T47D (cell line): ENCODE measurements around the gene PARD6G.

Source experiments
- DNase-seq, 2 experiments: peaks; one replicate each; pipeline versions ENCODE4 v3.0.0 to v3.0.0-alpha.2; 2011 to 2012; ENCODE audit warnings: low read depth in 1 of 2, low spot score in 1 of 2
- JUND ChIP-seq: IDR thresholded peaks from 2 replicates; pipeline ENCODE4 v1.6.1; 2012; ENCODE audit warnings: low read depth
- in situ Hi-C: cut with HindIII; loops from 2 replicates; pipeline ENCODE4 v1.10.0; 2016; ENCODE audit warnings: low sequenced_read_pairs, low pct_unique_long_range_greater_than_20kb

The PARD6G gene

DNA sequence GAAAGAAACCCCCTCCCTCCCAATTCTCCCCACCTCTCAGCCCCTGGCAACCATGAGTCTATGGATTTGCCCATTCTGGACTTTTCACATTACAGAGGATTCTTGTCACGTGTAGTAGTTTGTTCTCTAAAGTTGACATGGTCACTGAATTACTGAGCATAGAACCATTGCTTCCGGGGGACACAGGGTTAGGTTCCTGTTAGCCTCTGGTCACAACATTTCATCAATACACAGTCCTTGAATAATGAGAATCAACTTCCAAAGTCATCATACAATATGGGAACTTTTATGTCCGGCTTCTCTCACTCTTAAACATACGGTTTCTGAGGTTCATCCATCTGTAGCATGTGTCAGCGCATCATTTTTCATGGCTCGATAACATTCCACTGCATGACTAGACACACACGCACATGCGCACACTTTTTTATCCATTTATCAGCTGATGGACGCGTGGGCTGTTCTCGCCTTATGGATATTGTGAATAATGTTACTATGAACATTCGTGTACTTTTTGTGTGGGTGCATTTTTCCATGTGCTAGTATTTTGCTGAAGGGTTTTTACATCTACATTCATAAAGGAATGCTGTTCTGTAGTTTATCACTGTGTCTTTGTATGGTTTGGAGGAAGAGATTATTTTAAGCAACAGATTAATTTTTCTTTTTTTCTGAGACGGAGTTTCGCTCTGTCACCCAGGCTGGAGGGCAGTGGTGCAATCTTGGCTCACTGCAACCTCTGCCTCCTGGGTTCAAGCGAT is 48.1 kb downstream of the PARD6G start:
- no peak for TF ChIP-seq JUND

DNA sequence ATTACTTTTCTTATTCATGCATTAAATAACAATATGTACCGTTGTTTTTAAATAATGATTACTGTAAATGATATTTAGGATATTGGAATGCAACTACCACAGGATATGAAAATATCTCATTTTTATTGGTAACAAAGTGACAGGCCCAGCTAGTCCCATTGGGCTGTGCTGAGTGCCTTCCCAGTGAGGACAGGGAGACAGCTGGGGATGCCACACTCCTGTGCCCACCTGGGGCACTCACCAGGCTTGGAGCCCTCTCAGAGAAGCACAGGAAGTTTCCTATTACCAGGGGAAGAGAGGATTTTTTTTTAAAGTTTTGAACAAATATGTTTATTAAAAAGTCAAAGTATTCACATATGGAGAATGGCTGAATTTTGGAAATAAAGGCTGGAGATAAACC is 48.9 kb downstream of the PARD6G start:
- DNase-seq: no peak
- TF ChIP-seq JUND: no peak
- in situ Hi-C loops: no loop called here

More for the DNA sequence above, 48.1 kb downstream of the PARD6G start:
- in situ Hi-C loops: no loop called here
- no peak for DNase-seq

DNA sequence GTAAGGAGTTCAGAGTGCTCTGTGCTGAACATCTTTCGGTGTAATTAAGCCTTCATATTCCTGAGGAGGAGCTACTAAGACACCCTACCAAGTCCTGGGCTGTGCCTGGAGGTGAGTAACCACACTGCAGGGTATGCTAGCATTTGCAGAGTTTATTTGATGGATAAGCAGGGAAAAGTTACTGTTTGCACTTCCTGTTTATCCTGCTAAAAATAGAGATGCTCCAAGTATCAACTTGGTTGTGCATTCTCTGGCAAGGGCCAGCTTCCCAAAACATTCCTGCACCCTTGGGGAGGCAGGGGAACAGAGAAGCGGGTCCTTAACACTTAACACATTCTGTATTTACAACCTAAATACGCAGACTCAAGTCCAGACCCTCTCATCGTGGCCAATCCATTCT is 49.8 kb downstream of the PARD6G start:
- peak in 1 of 2 experiments; percentile 53 for DNase-seq
- in situ Hi-C loops: no loop called here

DNA sequence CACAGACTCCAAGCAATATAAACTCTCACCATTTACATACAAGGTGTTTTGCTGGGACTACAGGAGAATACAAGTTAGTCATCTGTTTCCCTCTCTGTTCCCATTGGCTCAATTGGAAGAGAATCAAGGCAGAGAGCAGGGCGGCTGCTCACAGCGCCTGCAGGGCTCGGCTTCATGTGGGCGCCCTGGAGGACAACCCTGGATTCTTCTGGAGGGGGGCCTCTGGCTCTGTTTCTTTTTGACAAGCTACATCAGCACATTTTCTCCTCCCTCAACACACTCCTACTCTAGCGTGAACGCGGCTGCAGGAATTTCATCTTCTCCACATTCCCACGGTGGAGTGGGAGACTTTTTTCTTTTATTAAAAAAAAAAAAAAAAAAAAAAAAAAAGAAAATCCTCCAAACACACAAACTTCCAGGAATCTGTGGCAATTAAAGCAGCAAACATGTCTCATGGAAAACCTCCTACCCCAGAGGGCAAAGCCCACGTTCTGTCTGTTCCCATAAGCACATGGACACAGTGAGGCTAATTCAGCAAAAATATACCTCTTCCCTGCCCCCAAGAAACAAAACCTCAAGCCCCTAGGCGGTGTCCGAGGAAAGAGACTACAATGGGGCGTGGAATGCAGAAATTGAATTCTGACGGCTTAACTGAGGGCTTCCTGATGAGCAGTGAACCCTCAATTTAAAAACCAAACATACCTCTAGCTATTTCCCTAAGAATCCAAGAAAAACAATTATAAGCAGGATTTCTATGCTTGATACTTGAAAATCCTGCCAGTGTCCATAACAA is 50.6 kb downstream of the PARD6G start:
- no peak for TF ChIP-seq JUND
- in situ Hi-C loops: no loop called here

More for the DNA sequence above, 49.8 kb downstream of the PARD6G start:
- TF ChIP-seq JUND: no peak

DNA sequence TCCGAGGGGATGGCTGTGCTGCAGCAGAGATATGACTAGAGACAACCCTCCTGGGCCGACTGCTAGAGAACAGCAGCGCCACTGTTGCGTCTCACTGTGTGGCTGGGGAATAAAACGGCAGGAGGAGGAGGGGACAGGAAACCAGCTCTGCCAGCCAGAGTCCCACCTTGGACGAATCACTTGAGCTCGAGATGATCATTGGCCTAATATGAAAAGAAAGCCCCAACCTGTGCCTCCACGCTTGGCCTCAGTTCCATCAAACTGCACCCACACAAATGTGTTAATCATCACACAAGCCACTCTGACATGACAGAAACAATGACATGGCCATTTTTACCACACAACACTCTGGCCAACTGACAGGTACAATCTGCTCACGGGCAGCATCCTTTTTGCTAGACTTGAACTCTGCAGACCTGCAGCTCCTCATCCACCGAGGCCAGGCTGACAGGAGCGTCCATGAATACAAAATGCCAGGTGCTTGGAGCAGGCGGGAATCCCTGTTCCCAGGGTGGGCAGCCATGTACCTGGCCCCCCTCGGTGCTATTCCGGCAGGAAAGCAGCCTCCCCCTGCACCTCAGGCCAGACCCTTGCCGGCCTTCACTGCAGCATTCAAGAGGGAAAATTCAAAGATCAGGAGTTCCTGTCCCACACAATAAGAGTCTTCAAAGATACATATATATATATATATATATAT is 52.3 kb downstream of the PARD6G start:
- DNase-seq: no peak
- no peak for TF ChIP-seq JUND
- in situ Hi-C loops: no loop called here

More for the DNA sequence above, 50.6 kb downstream of the PARD6G start:
- DNase-seq: peak in 1 of 2 experiments; percentile 34

DNA sequence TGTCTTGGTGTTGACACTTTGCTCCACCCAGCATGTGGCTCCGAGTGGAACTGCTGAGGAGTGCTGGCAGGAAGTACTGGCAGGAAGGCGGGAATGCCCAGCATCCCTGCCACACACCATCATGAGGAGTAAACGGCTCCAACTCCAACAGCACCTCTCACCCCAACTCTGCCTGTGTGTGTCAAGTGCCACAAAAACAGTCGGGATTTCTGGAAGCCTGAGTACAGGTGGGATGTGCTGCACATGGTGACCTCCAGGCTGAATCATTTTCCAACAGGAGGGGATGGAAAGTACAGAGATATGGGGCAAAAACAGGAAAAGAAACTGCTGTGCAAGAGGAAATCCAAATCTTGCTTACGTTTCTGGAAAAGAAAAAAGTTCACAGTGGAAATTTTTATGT is 53.6 kb downstream of the PARD6G start:
- in situ Hi-C loops: no loop called here
- TF ChIP-seq JUND: no peak
- DNase-seq: no peak

DNA sequence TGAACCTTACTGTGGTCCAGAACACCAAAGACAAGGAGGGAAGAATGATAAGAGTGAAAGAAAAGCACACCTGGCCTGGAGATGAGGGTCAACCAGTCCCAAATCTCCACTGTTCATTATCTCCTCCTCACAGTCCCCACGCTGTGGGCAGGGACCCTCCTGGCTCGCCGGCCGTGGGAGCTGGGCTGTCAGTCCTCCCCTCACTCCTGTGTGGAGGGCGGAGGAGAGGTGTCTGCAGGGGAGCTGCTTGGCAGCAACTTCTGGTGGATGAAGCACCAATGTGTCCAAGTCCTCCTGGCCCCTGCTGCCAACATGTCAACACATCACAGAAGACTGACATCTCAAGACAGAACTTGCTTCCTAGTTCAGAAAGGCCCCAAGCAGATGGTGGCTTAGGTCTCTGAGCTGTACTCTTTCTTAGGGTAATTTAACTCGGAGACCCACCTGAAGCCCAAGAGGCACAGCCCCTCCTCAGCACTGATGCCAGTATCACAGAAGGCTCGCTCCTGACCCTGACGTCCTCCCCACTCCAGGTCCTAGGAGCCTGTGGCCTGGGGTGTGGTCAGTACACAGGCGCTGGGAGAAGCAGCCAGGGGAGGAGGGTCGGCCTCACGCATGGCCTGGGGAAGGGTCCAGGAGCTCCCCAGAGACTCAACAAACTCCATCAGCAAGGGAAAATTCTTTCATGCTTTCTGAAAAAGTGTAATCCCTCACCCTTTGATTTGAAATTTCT is 54.5 kb downstream of the PARD6G start:
- TF ChIP-seq JUND: no peak
- no peak for DNase-seq
- in situ Hi-C loops: no loop called here

DNA sequence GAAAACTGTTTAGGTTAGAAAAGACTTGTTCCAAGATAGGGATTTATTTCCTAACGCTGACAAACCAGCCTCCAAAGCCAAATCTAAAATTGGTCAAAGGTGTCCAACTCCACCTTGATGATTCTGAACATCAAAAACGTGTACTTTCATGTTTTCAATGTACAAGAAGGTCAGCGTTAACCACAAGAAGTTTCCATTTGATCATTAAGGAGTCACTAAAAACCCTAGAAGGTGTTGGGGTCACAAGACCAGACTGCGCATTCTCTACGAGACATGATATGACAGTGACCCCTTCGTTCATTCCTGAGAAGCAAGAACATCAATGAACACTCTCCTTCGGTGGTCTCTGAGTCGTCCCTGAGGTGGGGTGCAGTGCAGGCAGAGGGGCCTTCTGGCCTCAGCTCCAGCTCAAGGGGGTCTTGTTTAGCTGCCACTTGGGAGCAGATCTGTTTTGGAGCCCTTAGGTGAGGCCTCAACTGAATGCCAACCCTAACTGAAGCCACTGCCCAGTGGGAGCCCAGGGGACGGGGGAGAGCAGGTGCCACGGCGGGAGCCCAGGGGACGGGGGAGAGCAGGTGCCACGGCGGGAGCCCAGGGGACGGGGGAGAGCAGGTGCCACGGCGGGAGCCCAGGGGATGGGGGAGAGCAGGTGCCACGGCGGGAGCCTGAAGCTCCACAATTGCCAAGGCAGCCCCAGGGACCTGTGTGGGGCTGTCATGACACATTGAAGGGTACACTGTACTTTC is 55.2 kb downstream of the PARD6G start:
- no peak for TF ChIP-seq JUND
- DNase-seq: no peak
- in situ Hi-C loops: no loop called here

DNA sequence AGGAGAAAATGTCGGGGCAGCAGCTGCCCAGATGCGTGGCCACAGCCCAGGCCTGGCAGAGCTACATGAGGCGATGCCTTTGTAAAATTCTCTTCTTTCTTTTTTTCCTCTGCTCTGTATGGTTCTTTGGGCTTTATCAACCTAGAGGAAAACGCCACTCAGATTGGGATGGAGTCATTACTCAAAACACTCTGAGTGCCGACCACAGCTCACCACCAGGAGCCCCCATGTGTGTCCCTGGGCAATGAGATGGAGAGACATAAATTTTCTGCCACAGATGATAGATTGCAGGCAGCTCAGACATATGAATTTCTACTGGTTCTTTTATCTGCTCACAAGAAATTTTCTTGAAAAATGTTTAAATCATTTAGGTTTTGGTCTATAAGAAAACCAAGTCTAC is 56.0 kb downstream of the PARD6G start:
- in situ Hi-C loops: no loop called here

DNA sequence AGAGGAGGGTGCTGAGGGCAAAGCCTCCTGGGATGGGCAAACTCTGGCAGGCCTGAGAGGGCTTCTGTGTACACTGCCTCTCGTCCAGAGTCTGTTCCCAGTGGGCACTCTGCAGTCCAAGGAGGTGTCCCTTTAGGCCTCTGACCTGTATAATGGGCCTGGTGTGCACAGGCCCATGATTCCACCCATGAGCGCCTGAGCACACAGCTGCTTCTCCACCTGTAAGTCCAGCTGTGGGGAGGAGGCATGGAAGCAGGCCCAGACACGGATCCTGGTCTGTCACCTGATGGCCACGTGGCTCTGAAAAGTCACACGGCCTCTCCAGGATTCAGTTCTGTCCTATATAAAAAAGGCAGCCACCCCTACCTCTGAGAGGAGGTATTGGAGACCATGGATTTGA is 57.0 kb downstream of the PARD6G start:
- in situ Hi-C loops: no loop called here
- no peak for TF ChIP-seq JUND
- DNase-seq: no peak

More for the DNA sequence above, 56.0 kb downstream of the PARD6G start:
- TF ChIP-seq JUND: no peak
- no peak for DNase-seq

DNA sequence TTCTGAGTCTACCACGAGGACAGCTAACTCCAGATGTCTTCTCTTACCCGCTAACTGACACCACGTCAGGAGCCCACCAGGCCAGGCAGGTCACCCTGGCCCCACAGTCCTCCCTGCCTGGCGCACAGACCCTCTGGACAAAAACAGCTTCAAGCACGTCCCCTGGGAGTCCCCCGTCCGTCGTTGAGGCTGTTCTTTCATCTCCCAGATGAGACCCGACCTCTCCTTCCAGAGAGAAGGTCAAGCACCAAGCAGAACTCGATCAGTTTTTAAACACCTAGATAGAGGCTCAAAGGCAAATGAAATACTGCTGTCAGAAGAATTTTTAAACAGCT is 57.8 kb downstream of the PARD6G start:
- no peak for TF ChIP-seq JUND
- no peak for DNase-seq
- in situ Hi-C loops: no loop called here
